ENCODE data around the gene RNASE12. TPM values are rescaled to one million over a fixed set of nuclear protein-coding genes. Genes with fewer than 3 reads are reported as not detected.

RNASE12 gene
- total RNA-seq, 1 experiment from 2014 or later: not detected

DNA sequence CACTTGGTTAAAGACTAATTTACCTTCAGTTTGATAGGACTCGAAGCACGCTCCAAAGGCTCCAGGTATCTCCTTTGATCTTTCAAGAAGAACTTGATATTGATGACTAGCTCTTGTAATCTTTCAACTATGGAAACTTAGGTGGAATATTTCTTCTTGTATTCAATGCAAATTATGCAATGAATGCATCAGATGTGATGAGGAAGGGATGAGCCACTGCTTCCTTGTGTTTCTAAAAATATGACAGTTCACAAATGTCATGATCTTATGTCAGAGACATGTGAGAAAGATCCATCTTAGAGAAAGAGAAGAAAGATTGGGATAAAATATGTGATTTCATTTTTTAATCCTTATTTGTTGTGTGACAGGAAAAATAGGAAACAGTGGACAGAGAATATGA lies 40.2 kb downstream of the RNASE12 start:
- no peaks in the 10 kb centered on the region for H3K27me3 ChIP-seq (ENCODE audit: insufficient read depth, low read length)
- BruUV-seq (replicated peaks): no TSS peak
- TF ChIP-seq ZFX (IDR thresholded peaks at IDR 0.05) (no peak), EGR1 (IDR thresholded peaks at IDR 0.05; ENCODE audit: low read depth) (no peak), SRF (IDR thresholded peaks at IDR 0.05; ENCODE audit: low read depth) (no peak)
- TF ChIP-seq, protein P1, sequence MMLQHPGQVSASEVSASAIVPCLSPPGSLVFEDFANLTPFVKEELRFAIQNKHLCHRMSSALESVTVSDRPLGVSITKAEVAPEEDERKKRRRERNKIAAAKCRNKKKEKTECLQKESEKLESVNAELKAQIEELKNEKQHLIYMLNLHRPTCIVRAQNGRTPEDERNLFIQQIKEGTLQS (IDR thresholded peaks at IDR 0.05): no peak

GRCh38 chr14:20548414-20549158 lies 42.6 kb downstream of the RNASE12 start:
- ATAC-seq (no peak), DNase-seq (ENCODE audit: low read depth, low spot score) (no peak)
- H2AFZ ChIP-seq (ENCODE audit: low read depth, low read length, poor library complexity, severe bottlenecking): no peak overlapping the region
- RAD21 ChIA-PET (ENCODE audit: low non-redundant PET in 1 of 2, low total read pairs in 2 of 2, uncharacterized antibody in 2 of 2, unreplicated experiment in 2 of 2): no interaction called here
- CTCF ChIA-PET: no interaction called here
- H3K4me1 ChIP-seq (ENCODE audit: control insufficient read depth in 1 of 2, insufficient read depth in 2 of 2, low read length in 2 of 2): no peaks in the 10 kb centered on the region
- no peaks in the 10 kb centered on the region for H3K79me2 ChIP-seq (ENCODE audit: insufficient read depth, low read length)
- H3K27me3 ChIP-seq (ENCODE audit: insufficient read depth, low read length): no peaks in the 10 kb centered on the region
- no peaks in the 10 kb centered on the region for H3K36me3 ChIP-seq (ENCODE audit: control insufficient read depth in 1 of 2, insufficient read depth in 2 of 2, low read length in 2 of 2)
- H3K9me2 ChIP-seq (ENCODE audit: insufficient read depth): no peaks in the 10 kb centered on the region
- BruUV-seq (replicated peaks): no TSS peak
- intact Hi-C loops (cut with micrococcal nuclease): no loop called here
- POLR2A ChIA-PET: no interaction called here
- no peak overlapping the region for H3K4me3 ChIP-seq (replicated peaks in 1 of 2; ENCODE audit: low read depth in 1 of 2, low read length in 2 of 2)
- H3K27ac ChIP-seq (ENCODE audit: low read depth, low read length): no peak overlapping the region
- no peak overlapping the region for H3K9ac ChIP-seq (ENCODE audit: low read length)
- H3K9me3 ChIP-seq (ENCODE audit: control insufficient read depth in 1 of 2, insufficient read depth in 1 of 2, low read depth in 1 of 2, low read length in 2 of 2): no peaks in the 10 kb centered on the region
- H4K20me1 ChIP-seq (ENCODE audit: insufficient read depth): no peaks in the 10 kb centered on the region
- TF ChIP-seq MAX (IDR thresholded peaks at IDR 0.05) (no peak), SRF (IDR thresholded peaks at IDR 0.05; ENCODE audit: low read depth) (no peak), CBX3 (IDR thresholded peaks at IDR 0.05; ENCODE audit: low read depth) (no peak), POLR2A (IDR thresholded peaks at IDR 0.05; ENCODE audit: borderline replicate concordance, extremely low read depth, insufficient read depth, insufficient read length) (no peak), SP1 (IDR thresholded peaks at IDR 0.05; ENCODE audit: low read depth) (no peak), EGR1 (IDR thresholded peaks at IDR 0.05; ENCODE audit: low read depth) (no peak)
- H3K4me2 ChIP-seq (ENCODE audit: low read length): no peak overlapping the region

More for the DNA sequence above, 40.2 kb downstream of the RNASE12 start:
- H3K27ac ChIP-seq (ENCODE audit: low read depth, low read length): no peak overlapping the region
- no peak overlapping the region for H3K4me3 ChIP-seq (replicated peaks in 1 of 2; ENCODE audit: low read depth in 1 of 2, low read length in 2 of 2)
- ATAC-seq (no peak), DNase-seq (ENCODE audit: low read depth, low spot score) (no peak)
- POLR2A ChIA-PET: no interaction called here
- H3K9ac ChIP-seq (ENCODE audit: low read length): no peak overlapping the region
- H4K20me1 ChIP-seq (ENCODE audit: insufficient read depth): no peaks in the 10 kb centered on the region
- no peaks in the 10 kb centered on the region for H3K36me3 ChIP-seq (ENCODE audit: control insufficient read depth in 1 of 2, insufficient read depth in 2 of 2, low read length in 2 of 2)
- CTCF ChIA-PET: no interaction called here
- no peaks in the 10 kb centered on the region for H3K4me1 ChIP-seq (ENCODE audit: control insufficient read depth in 1 of 2, insufficient read depth in 2 of 2, low read length in 2 of 2)
- RAD21 ChIA-PET (ENCODE audit: low non-redundant PET in 1 of 2, low total read pairs in 2 of 2, uncharacterized antibody in 2 of 2, unreplicated experiment in 2 of 2): no interaction called here
- no peaks in the 10 kb centered on the region for H3K9me3 ChIP-seq (ENCODE audit: control insufficient read depth in 1 of 2, insufficient read depth in 1 of 2, low read depth in 1 of 2, low read length in 2 of 2)
- H2AFZ ChIP-seq (ENCODE audit: low read depth, low read length, poor library complexity, severe bottlenecking): no peak overlapping the region
- H3K79me2 ChIP-seq (ENCODE audit: insufficient read depth, low read length): no peaks in the 10 kb centered on the region
- no peak overlapping the region for H3K4me2 ChIP-seq (ENCODE audit: low read length)
- intact Hi-C loops (cut with micrococcal nuclease): no loop called here
- H3K9me2 ChIP-seq (ENCODE audit: insufficient read depth): no peaks in the 10 kb centered on the region

Data from HCT116 (cell line).